K562 (cell line): ENCODE results near the gene SCT. TPM values are rescaled to one million over a fixed set of nuclear protein-coding genes. Genes with fewer than 3 reads are reported as not detected.

Experiments
- ATAC-seq: fragments of 200-7000 bp; cut with Tn5 transposase; 3 replicates; pipeline ENCODE4 v1.9.1; 2020; ENCODE audit warnings: moderate library complexity
- BruUV-seq: library from RNA; stranded (reverse); fragments of 400-500 nt; replicated peaks from 2 replicates; lab custom pipeline; 2021; lab: Mats Ljungman, UMichigan
- CTCF ChIA-PET: fragments of 300-600 bp; formaldehyde crosslinking; extraction: SDS; loops from one replicate; lab custom pipeline; 2021; ENCODE audit warnings: low intra/inter-chr PET ratio; lab: Yijun Ruan, JAX
- POLR2A ChIA-PET: fragments of 300-600, 350-650 bp; sonication (Branson Sonifier 250); formaldehyde crosslinking; extraction: SDS; loops from one replicate; lab custom pipeline; 2021; ENCODE audit warnings: antibody characterized with exemption, inconsistent platforms; lab: Yijun Ruan, JAX
- DNase-seq, 4 experiments: peaks; one replicate each; pipeline versions ENCODE4 v3.0.0 to v3.0.0-alpha.2; 2011 to 2018; ENCODE audit warnings: low spot score in 3 of 4, mixed read lengths in 3 of 4; ENCODE audit errors: extremely low read depth in 1 of 4
- FAIRE-seq: peaks from 2 replicates; lab custom pipeline; 2011; peaks lifted over from hg19 to GRCh38; lab: Jason Lieb, UNC
- H2AFZ ChIP-seq: 2 replicates; pipeline ENCODE4 v1.6.0; 2011; ENCODE audit warnings: low read depth, low read length, control low read depth, inconsistent platforms
- H3K27ac ChIP-seq: fragments of 200-600 bp; 3 replicates; pipeline ENCODE4 v1.8.0; 2011; ENCODE audit warnings: low read depth, mild to moderate bottlenecking, control low read depth, inconsistent platforms, low read length, moderate library complexity, mixed read lengths; ENCODE audit errors: extremely low read depth
- H3K27me3 ChIP-seq, 2 experiments: fragments of 300-600 bp in 1 of 2; 2 replicates in 1 of 2; 3 replicates in 1 of 2; pipeline versions ENCODE4 v1.6.0 to v1.8.0; 2011; ENCODE audit warnings: inconsistent platforms in 2 of 2, low read length in 2 of 2, mild to moderate bottlenecking in 1 of 2, mixed read lengths in 1 of 2, moderate library complexity in 1 of 2; ENCODE audit not compliant: control insufficient read depth in 2 of 2, insufficient read depth in 2 of 2
- H3K36me3 ChIP-seq: fragments of 300-600 bp; 3 replicates; pipeline ENCODE4 v1.8.0; 2011; ENCODE audit warnings: mild to moderate bottlenecking, low read length, inconsistent platforms; ENCODE audit not compliant: control insufficient read depth, insufficient read depth
- H3K4me1 ChIP-seq, 2 experiments: fragments of 200-600 bp in 1 of 2; replicated peaks in 1 of 2; 2 replicates in 1 of 2; 3 replicates in 1 of 2; pipeline versions ENCODE4 v1.5.1 to v1.8.0; 2011; ENCODE audit warnings: inconsistent platforms in 2 of 2, low read length in 2 of 2, mild to moderate bottlenecking in 1 of 2, mixed read lengths in 1 of 2, moderate library complexity in 1 of 2; ENCODE audit not compliant: control insufficient read depth in 2 of 2, insufficient read depth in 2 of 2
- H3K4me2 ChIP-seq: 2 replicates; pipeline ENCODE4 v1.6.1; 2011; ENCODE audit warnings: low read length, control low read depth, inconsistent platforms, mixed read lengths; ENCODE audit not compliant: insufficient read depth
- H3K4me3 ChIP-seq: fragments of 200-600 bp; sonication (generic), shearing (Covaris generic); 2 replicates; pipeline ENCODE4 v1.5.1; 2016; ENCODE audit warnings: control low read depth, inconsistent platforms
- H3K79me2 ChIP-seq: fragments of 200-600 bp; 3 replicates; pipeline ENCODE4 v1.8.0; 2011; ENCODE audit warnings: low read length, inconsistent platforms; ENCODE audit not compliant: control insufficient read depth, insufficient read depth
- H3K9ac ChIP-seq, 2 experiments: 2 replicates each; pipeline versions ENCODE4 v1.6.0 to v1.6.1; 2011; ENCODE audit warnings: low read depth in 2 of 2, low read length in 2 of 2, control low read depth in 1 of 2, inconsistent platforms in 1 of 2, mild to moderate bottlenecking in 1 of 2, mixed read lengths in 1 of 2; ENCODE audit not compliant: insufficient read depth in 1 of 2
- H3K9me1 ChIP-seq: one replicate; pipeline ENCODE4 v1.6.0; 2011; ENCODE audit warnings: inconsistent platforms, mild to moderate bottlenecking, low read length, moderate library complexity; ENCODE audit not compliant: control insufficient read depth, insufficient read depth
- H3K9me3 ChIP-seq: replicated peaks from 2 replicates; pipeline ENCODE4 v1.5.1; 2011; ENCODE audit warnings: low read depth, low read length, inconsistent platforms; ENCODE audit not compliant: control insufficient read depth, insufficient read depth
- H4K20me1 ChIP-seq: replicated peaks from 2 replicates; pipeline ENCODE4 v1.6.1; 2011; ENCODE audit warnings: low read length, inconsistent platforms, mixed read lengths; ENCODE audit not compliant: control insufficient read depth, insufficient read depth
- HNRNPK ChIP-seq: fragments of 200-400 bp; formaldehyde crosslinking; IDR thresholded peaks from one replicate; pipeline ENCODE4 v1.6.1; 2018; ENCODE audit warnings: mild to moderate bottlenecking, low read depth, low read length; ENCODE audit not compliant: poor library complexity, severe bottlenecking
- POLR2G ChIP-seq: fragments of 200-400 bp; formaldehyde crosslinking; IDR thresholded peaks from 2 replicates; pipeline ENCODE4 v1.6.1; 2017; ENCODE audit warnings: low read depth, mild to moderate bottlenecking, antibody characterized with exemption, low read length, moderate library complexity
- WGBS: fragments of 100-300 bp; shearing (Covaris generic); methylation state at CpG from one replicate; pipeline ENCODE4 v1.1.6; 2016; ENCODE audit warnings: low coverage, mixed read lengths; ENCODE audit not compliant: insufficient coverage; ENCODE audit errors: missing lambda C conversion rate; 5-methylcytosine and 5-hydroxymethylcytosine counted together
- in situ Hi-C: fragments of 300-500 bp; cut with MboI; formaldehyde crosslinking; loops from 4 replicates; pipeline ENCODE4 v1.15.0; 2018; ENCODE audit warnings: inconsistent platforms, mixed read lengths
- intact Hi-C: fragments of 100-400 bp; cut with micrococcal nuclease; formaldehyde crosslinking; loops from 2 replicates; pipeline ENCODE4 v1.14.2; 2022
- polyA plus RNA-seq, 8 experiments: library from polyadenylated mRNA; depleted of rRNA in 4 of 8; stranded (reverse) in 5 of 8; unstranded in 3 of 8; fragments of >200 nt; fragmentation: Nextera tagmentation in 2 of 8; fragmentation: Illumina TruSeq in 1 of 8; extraction: Ambion mirVana in 2 of 8; extraction: Trizol in 1 of 8; gene quantifications; 2 replicates each; pipeline versions ENCODE4 v1.2.1 to v1.2.3, GENCODE V29; 2011 to 2014; ENCODE audit warnings: inconsistent platforms in 1 of 8, missing spikeins in 1 of 8
- total RNA-seq, 7 experiments: library from RNA; depleted of rRNA in 6 of 7; stranded (reverse); fragments of >200 nt in 6 of 7; fragmentation: Illumina TruSeq in 2 of 7; extraction: Trizol in 2 of 7; gene quantifications; 2 replicates each; pipeline versions ENCODE4 v1.2.1 to v1.2.3, GENCODE V29; 2011 to 2021; ENCODE audit warnings: low replicate concordance in 1 of 7

SCT gene
- total and polyA plus RNA-seq, 9 of the 15 experiments (the other 6 are each of a cell fraction or from before 2014, with no cell fraction given) = not detected

DNA sequence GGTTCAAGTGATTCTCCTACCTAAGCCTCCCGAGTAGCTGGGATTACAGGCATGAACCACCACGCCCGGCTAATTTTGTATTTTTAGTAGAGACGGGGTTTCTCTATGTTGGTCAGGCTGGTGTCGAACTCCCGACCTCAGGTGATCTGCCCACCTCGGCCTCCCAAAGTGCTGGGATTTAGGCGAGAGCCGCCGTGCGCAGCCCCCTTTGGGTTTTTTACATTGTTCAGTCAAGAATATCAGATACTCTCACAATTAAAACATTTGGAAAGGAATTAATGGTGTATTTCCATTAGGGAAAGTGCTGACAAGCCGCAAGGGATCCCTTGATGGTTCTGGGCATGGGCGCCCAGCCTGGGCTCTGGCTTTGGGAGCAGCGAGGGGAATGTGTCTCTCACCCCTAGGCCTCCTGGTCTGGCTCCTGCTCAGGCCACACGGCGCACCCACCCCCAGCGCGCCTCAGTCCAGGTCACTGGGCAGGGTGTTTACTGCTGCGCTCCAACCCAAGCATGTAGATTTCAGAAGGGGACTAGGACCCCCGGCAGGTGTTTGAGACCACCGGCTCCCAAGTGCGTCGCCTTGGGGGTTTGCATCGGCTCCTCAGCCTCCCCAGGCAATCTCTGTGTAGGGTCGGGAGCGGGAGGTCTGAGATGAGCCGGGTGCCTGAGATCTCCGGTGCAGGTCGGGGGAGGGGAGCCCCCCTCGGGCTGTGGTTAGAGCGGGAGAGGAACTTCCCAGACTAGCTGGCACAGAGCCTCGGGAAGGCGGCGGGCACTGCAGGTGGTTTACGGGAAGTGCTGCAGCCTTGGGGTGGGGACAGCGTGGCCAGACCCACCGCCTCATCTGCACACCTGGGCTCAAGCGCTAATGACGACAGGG lies 10.4 kb downstream of the SCT start:
- peak overlapping the region; percentile 88; the same call in 1 of the 2 replicates for H3K4me2 ChIP-seq
- no peak overlapping the region for H2AFZ ChIP-seq
- intact Hi-C loops (loop anchor here (10.0 kb wide), 1 partner anchor 62 kb away; no protein-coding TSS in a partner anchor), in situ Hi-C loops (no loop called here)
- WGBS = 86% methylated on average over 30 of the region's 39 CpGs
- ChIA-PET CTCF (no interaction called here), POLR2A (no interaction called here)
- no peak overlapping the region for H3K9ac ChIP-seq
- peaks cover 13% of the 10 kb centered on the region for H4K20me1 ChIP-seq
- ATAC-seq (no peak), DNase-seq (no peak), FAIRE-seq (no peak)
- peaks cover 9% of the 10 kb centered on the region; the same call in 1 of the 3 replicates for H3K79me2 ChIP-seq
- peaks cover 6% of the 10 kb centered on the region for H3K9me1 ChIP-seq
- H3K27me3 ChIP-seq = no peaks in the 10 kb centered on the region
- peak overlapping the region; percentile 78 for H3K4me3 ChIP-seq
- TF ChIP-seq POLR2G (peak; percentile 63), HNRNPK (no peak)
- peaks cover 8 to 83% of the 10 kb centered on the region in 2 experiments for H3K4me1 ChIP-seq
- peaks cover 66% of the 10 kb centered on the region; the same call in 2 of the 3 replicates for H3K36me3 ChIP-seq
- no peaks in the 10 kb centered on the region for H3K9me3 ChIP-seq
- no TSS peak for BruUV-seq
- peak overlapping the region; percentile 84; the same call in 1 of the 3 replicates for H3K27ac ChIP-seq
